ENCODE measurements around the gene BAG3.

DNA sequence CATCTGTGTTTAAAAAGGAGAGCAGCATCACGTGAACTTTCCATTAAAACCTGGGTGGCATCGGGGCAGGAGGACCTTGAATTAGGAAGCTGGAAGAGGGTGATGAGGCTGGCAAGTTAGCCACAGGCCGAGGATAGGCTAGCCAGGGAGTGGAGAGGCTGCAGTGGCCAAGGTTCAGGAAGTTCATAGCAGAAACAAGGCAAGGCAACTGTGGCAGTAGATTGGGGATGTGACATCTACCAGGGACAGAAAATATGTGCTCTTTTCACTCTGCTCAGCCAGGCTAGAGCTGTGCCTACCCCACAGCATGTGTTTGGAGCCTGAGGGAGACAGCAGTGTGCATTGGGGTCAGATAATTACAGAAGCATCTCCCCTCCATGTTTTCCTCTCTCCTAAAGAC, 72.4 kb downstream of the BAG3 start:
- TF ChIP-seq EZH2phosphoT487 (IDR thresholded peaks at IDR 0.05; ENCODE audit: borderline replicate concordance, low read depth, low read length), result no peak
- no peak for TF ChIP-seq CTCF (conservative IDR thresholded peaks at IDR 0.05; ENCODE audit: low read length)
